Measurements from ENCODE around the gene ALG12.

GRCh38 chr22:49941507-49942316, 23.5 kb upstream of the ALG12 start:
- TF ChIP-seq, protein P1, sequence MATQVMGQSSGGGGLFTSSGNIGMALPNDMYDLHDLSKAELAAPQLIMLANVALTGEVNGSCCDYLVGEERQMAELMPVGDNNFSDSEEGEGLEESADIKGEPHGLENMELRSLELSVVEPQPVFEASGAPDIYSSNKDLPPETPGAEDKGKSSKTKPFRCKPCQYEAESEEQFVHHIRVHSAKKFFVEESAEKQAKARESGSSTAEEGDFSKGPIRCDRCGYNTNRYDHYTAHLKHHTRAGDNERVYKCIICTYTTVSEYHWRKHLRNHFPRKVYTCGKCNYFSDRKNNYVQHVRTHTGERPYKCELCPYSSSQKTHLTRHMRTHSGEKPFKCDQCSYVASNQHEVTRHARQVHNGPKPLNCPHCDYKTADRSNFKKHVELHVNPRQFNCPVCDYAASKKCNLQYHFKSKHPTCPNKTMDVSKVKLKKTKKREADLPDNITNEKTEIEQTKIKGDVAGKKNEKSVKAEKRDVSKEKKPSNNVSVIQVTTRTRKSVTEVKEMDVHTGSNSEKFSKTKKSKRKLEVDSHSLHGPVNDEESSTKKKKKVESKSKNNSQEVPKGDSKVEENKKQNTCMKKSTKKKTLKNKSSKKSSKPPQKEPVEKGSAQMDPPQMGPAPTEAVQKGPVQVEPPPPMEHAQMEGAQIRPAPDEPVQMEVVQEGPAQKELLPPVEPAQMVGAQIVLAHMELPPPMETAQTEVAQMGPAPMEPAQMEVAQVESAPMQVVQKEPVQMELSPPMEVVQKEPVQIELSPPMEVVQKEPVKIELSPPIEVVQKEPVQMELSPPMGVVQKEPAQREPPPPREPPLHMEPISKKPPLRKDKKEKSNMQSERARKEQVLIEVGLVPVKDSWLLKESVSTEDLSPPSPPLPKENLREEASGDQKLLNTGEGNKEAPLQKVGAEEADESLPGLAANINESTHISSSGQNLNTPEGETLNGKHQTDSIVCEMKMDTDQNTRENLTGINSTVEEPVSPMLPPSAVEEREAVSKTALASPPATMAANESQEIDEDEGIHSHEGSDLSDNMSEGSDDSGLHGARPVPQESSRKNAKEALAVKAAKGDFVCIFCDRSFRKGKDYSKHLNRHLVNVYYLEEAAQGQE (IDR thresholded peaks at IDR 0.05; ENCODE audit: low read depth, low read length) = no peak
- TF ChIP-seq CTCF (IDR thresholded peaks at IDR 0.05) (no peak), NFIC (IDR thresholded peaks at IDR 0.05; ENCODE audit: borderline replicate concordance) (no peak), RXRA (IDR thresholded peaks at IDR 0.05; ENCODE audit: borderline replicate concordance, low read depth) (no peak), EP300 (IDR thresholded peaks at IDR 0.05; ENCODE audit: borderline replicate concordance in 1 of 2, low read depth in 1 of 2, low read length in 1 of 2) (no peak)
- TF ChIP-seq, protein P2, sequence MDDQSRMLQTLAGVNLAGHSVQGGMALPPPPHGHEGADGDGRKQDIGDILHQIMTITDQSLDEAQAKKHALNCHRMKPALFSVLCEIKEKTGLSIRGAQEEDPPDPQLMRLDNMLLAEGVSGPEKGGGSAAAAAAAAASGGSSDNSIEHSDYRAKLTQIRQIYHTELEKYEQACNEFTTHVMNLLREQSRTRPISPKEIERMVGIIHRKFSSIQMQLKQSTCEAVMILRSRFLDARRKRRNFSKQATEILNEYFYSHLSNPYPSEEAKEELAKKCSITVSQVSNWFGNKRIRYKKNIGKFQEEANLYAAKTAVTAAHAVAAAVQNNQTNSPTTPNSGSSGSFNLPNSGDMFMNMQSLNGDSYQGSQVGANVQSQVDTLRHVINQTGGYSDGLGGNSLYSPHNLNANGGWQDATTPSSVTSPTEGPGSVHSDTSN (IDR thresholded peaks at IDR 0.05) = no peak
